Esophagus muscularis mucosa (tissue), 4 donors: ENCODE measurements around the gene NFAT5.

ENCODE experiments used
- EP300 ChIP-seq: sonication (generic); formaldehyde crosslinking; IDR thresholded peaks from one replicate; pipeline ENCODE4 v1.6.1; 2017; ENCODE audit warnings: antibody characterized with exemption
- POLR2A ChIP-seq: fragments of 450-650 bp; IDR thresholded peaks from one replicate; pipeline ENCODE4 v1.6.1; 2017; ENCODE audit warnings: antibody characterized with exemption, moderate library complexity, mild to moderate bottlenecking, low read depth
- POLR2AphosphoS5 ChIP-seq, 2 donors: sonication (generic); formaldehyde crosslinking; IDR thresholded peaks; one replicate each; pipeline ENCODE4 v1.6.1; 2017; ENCODE audit warnings: antibody characterized with exemption in 2 of 2
- TF ChIP-seq, protein P1 (sequence below), 3 experiments: fragments of 200-600 bp in 2 of 3; fragments of 450-650 bp in 1 of 3; sonication (generic) in 2 of 3; IDR thresholded peaks; one replicate each; pipeline ENCODE4 v1.5.1; 2017 to 2019; ENCODE audit warnings: antibody characterized with exemption in 3 of 3, mild to moderate bottlenecking in 2 of 3, moderate library complexity in 1 of 3

DNA sequence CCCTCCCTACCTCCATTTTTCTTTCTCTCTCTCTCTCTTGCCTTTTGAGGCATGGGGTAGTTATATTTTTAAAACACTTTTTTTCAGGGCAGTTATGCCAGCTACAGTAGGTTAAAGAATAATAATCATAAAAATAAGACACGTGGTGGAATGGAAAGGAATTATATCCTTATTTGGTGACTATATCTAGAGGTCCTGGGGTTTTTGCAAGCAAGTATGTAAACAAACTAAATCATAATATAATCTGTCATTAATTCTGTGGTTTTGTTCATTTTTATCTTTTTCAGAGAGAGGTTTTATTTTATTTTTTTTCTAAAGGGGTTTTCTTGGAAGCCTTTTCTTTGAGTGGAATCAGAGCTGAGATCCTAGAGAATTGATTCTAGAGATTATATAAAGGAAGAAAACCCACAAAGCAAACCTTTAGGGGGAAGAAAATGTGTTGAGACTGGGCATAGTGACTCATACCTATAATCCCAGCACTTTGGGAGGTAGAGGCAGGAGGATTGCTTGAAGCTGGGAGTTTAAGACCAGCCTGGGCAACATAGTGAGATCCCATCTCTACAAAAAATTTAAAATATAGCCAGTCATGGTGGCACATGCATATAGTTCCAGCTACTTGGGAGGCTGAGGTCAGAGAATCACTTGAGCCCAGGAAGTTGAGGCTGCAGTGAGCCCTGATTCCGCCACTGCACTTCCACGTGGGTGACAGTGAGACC, 107.4 kb downstream of the NFAT5 start:
- no peak for TF ChIP-seq POLR2A
- TF ChIP-seq, protein P1, sequence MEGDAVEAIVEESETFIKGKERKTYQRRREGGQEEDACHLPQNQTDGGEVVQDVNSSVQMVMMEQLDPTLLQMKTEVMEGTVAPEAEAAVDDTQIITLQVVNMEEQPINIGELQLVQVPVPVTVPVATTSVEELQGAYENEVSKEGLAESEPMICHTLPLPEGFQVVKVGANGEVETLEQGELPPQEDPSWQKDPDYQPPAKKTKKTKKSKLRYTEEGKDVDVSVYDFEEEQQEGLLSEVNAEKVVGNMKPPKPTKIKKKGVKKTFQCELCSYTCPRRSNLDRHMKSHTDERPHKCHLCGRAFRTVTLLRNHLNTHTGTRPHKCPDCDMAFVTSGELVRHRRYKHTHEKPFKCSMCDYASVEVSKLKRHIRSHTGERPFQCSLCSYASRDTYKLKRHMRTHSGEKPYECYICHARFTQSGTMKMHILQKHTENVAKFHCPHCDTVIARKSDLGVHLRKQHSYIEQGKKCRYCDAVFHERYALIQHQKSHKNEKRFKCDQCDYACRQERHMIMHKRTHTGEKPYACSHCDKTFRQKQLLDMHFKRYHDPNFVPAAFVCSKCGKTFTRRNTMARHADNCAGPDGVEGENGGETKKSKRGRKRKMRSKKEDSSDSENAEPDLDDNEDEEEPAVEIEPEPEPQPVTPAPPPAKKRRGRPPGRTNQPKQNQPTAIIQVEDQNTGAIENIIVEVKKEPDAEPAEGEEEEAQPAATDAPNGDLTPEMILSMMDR (IDR thresholded peaks at IDR 0.05): no peak
- TF ChIP-seq POLR2AphosphoS5 (IDR thresholded peaks at IDR 0.05): no peak
- no peak for TF ChIP-seq EP300
